HCT116 (cell line): ENCODE data around the gene GRK5. TPM values are rescaled to one million over a fixed set of nuclear protein-coding genes. Genes with fewer than 3 reads are reported as not detected.

ENCODE experiments used
- ATAC-seq: fragments of 200-7000 bp; cut with Tn5 transposase; 2 replicates; pipeline ENCODE4 v1.9.1; 2020; ENCODE audit warnings: mild to moderate bottlenecking, moderate library complexity
- BruUV-seq: library from RNA; stranded (reverse); fragments of 400-500 nt; replicated peaks from 2 replicates; lab custom pipeline; 2021; lab: Mats Ljungman, UMichigan
- CTCF ChIA-PET: fragments of 300-600 bp; sonication (Branson Sonifier 250); formaldehyde crosslinking; loops from one replicate; lab custom pipeline; 2021; ENCODE audit warnings: antibody characterized with exemption; lab: Charles Lee
- POLR2A ChIA-PET: fragments of 300-600, 350-600 bp; sonication (Branson Sonifier 250); formaldehyde crosslinking; loops from one replicate; lab custom pipeline; 2021; ENCODE audit warnings: antibody characterized with exemption; lab: Charles Lee
- RAD21 ChIA-PET, 2 experiments: fragments of 300-600 bp; sonication (Branson Sonifier 250); formaldehyde crosslinking; loops; one replicate each; lab custom pipeline; 2023; ENCODE audit warnings: low total read pairs in 2 of 2; ENCODE audit not compliant: uncharacterized antibody in 2 of 2, unreplicated experiment in 2 of 2, low non-redundant PET in 1 of 2; lab: Charles Lee
- DNase-seq: peaks from one replicate; pipeline ENCODE4 v3.0.0-alpha.2; 2010; ENCODE audit warnings: low read depth, low spot score
- H2AFZ ChIP-seq: fragments of 200-600 bp; shearing (Covaris generic), sonication (generic); 2 replicates; pipeline ENCODE4 v1.6.1; 2017; ENCODE audit warnings: low read depth, mixed run types, mixed read lengths, antibody characterized with exemption, low read length; ENCODE audit not compliant: poor library complexity, severe bottlenecking
- H3K27ac ChIP-seq: 2 replicates; pipeline ENCODE4 v1.5.1; 2012; ENCODE audit warnings: low read depth, low read length
- H3K27me3 ChIP-seq: fragments of 200-600 bp; sonication (generic); 2 replicates; pipeline ENCODE4 v1.6.1; 2016; ENCODE audit warnings: mixed run types, low read length, mixed read lengths; ENCODE audit not compliant: insufficient read depth
- H3K36me3 ChIP-seq, 2 experiments: fragments of 200-500 bp in 1 of 2; fragments of 200-600 bp in 1 of 2; sonication (Bioruptor generic) in 1 of 2; sonication (generic) in 1 of 2; 2 replicates each; pipeline versions ENCODE4 v1.5.1 to v1.6.1; 2014 to 2016; ENCODE audit warnings: low read length in 2 of 2, inconsistent platforms in 1 of 2, mixed read lengths in 1 of 2, mixed run types in 1 of 2; ENCODE audit not compliant: insufficient read depth in 2 of 2, control insufficient read depth in 1 of 2
- H3K4me1 ChIP-seq, 2 experiments: fragments of 200-600 bp in 1 of 2; sonication (generic) in 1 of 2; 2 replicates each; pipeline versions ENCODE4 v1.5.1 to v1.6.1; 2012 to 2017; ENCODE audit warnings: low read length in 2 of 2, inconsistent platforms in 1 of 2, mild to moderate bottlenecking in 1 of 2, mixed read lengths in 1 of 2, mixed run types in 1 of 2, moderate library complexity in 1 of 2; ENCODE audit not compliant: insufficient read depth in 2 of 2, control insufficient read depth in 1 of 2
- H3K4me2 ChIP-seq: fragments of 200-600 bp; sonication (generic); 2 replicates; pipeline ENCODE4 v1.6.1; 2017; ENCODE audit warnings: mixed run types, low read length, mixed read lengths
- H3K4me3 ChIP-seq, 2 experiments: fragments of 200-600 bp in 1 of 2; sonication (generic) in 1 of 2; replicated peaks in 1 of 2; 2 replicates each; pipeline ENCODE4 v1.5.1; 2011 to 2016; ENCODE audit warnings: low read length in 2 of 2, control low read depth in 1 of 2, low read depth in 1 of 2, mild to moderate bottlenecking in 1 of 2, mixed read lengths in 1 of 2, mixed run types in 1 of 2
- H3K79me2 ChIP-seq: fragments of 200-600 bp; sonication (generic); 2 replicates; pipeline ENCODE4 v1.6.1; 2017; ENCODE audit warnings: mild to moderate bottlenecking, mixed run types, low read length, moderate library complexity, mixed read lengths; ENCODE audit not compliant: insufficient read depth
- H3K9ac ChIP-seq: fragments of 200-600 bp; sonication (generic); 2 replicates; pipeline ENCODE4 v1.6.1; 2016; ENCODE audit warnings: low read length, mixed read lengths
- H3K9me2 ChIP-seq: fragments of 200-600 bp; sonication (generic), shearing (Covaris generic); 2 replicates; pipeline ENCODE4 v1.6.1; 2017; ENCODE audit warnings: mixed run types, mild to moderate bottlenecking, moderate library complexity; ENCODE audit not compliant: insufficient read depth
- H3K9me3 ChIP-seq, 2 experiments: fragments of 200-500 bp in 1 of 2; fragments of 200-600 bp in 1 of 2; sonication (Bioruptor generic) in 1 of 2; sonication (generic) in 1 of 2; 2 replicates each; pipeline ENCODE4 v1.6.1; 2014 to 2017; ENCODE audit warnings: low read length in 2 of 2, mixed read lengths in 2 of 2, inconsistent platforms in 1 of 2, low read depth in 1 of 2, mild to moderate bottlenecking in 1 of 2, mixed run types in 1 of 2, moderate library complexity in 1 of 2; ENCODE audit not compliant: control insufficient read depth in 1 of 2, insufficient read depth in 1 of 2
- H4K20me1 ChIP-seq: fragments of 200-600 bp; sonication (generic), shearing (Covaris generic); 2 replicates; pipeline ENCODE4 v1.6.1; 2017; ENCODE audit warnings: mixed run types, mild to moderate bottlenecking, moderate library complexity; ENCODE audit not compliant: insufficient read depth
- ATF3 ChIP-seq: IDR thresholded peaks from 2 replicates; pipeline ENCODE4 v1.6.1; 2012
- CBX3 ChIP-seq: IDR thresholded peaks from 2 replicates; pipeline ENCODE4 v1.6.1; 2012; ENCODE audit warnings: low read depth
- EZH2 ChIP-seq: fragments of 200-600 bp; sonication (generic); IDR thresholded peaks from 2 replicates; pipeline ENCODE4 v1.6.1; 2017; ENCODE audit warnings: antibody characterized with exemption, mixed run types
- EZH2phosphoT487 ChIP-seq: fragments of 200-600 bp; IDR thresholded peaks from 2 replicates; pipeline ENCODE4 v1.6.1; 2018; ENCODE audit warnings: antibody characterized with exemption, borderline replicate concordance
- JUND ChIP-seq: IDR thresholded peaks from 2 replicates; pipeline ENCODE4 v1.6.1; 2012
- MAX ChIP-seq: IDR thresholded peaks from 2 replicates; pipeline ENCODE4 v1.6.1; 2012
- POLR2AphosphoS5 ChIP-seq: IDR thresholded peaks from 2 replicates; pipeline ENCODE4 v1.6.1; 2011; ENCODE audit warnings: mild to moderate bottlenecking, low read depth, low read length, moderate library complexity
- REST ChIP-seq: IDR thresholded peaks from 2 replicates; pipeline ENCODE4 v1.6.1; 2012; ENCODE audit warnings: low read depth
- SIN3A ChIP-seq: IDR thresholded peaks from 2 replicates; pipeline ENCODE4 v1.6.1; 2012; ENCODE audit warnings: low read depth
- SRF ChIP-seq: IDR thresholded peaks from 2 replicates; pipeline ENCODE4 v1.6.1; 2012; ENCODE audit warnings: low read depth
- ZBTB33 ChIP-seq: IDR thresholded peaks from 2 replicates; pipeline ENCODE4 v1.6.1; 2011; ENCODE audit warnings: mild to moderate bottlenecking, low read length, moderate library complexity; ENCODE audit not compliant: insufficient replicate concordance; ENCODE audit errors: extremely low read depth
- ZFX ChIP-seq: fragments of 450-650 bp; IDR thresholded peaks from 2 replicates; pipeline ENCODE4 v1.6.1; 2017
- intact Hi-C: fragments of 100-400 bp; cut with micrococcal nuclease; formaldehyde crosslinking; loops from 2 replicates; pipeline ENCODE4 v1.10.0; 2022
- total RNA-seq: library from RNA; stranded (reverse); gene quantifications from one replicate; pipeline ENCODE4 v1.2.1, GENCODE V29; 2021; ENCODE audit not compliant: unreplicated experiment

GRK5 gene
- total RNA-seq, 1 experiment from 2014 or later: 7.3 TPM

- POLR2A ChIA-PET: interaction anchor here (0.6 kb wide), 1 partner anchor 286 kb away, joined by 3 read pairs; no protein-coding TSS in a partner anchor
- RAD21 ChIA-PET: no interaction called here
- ATAC-seq: no peak
- H3K4me1 ChIP-seq: peaks cover 8 to 14% of the 10 kb centered on the region in 2 experiments; a peak in 3 of 4 replicates
- TF ChIP-seq EZH2 (no peak), ZBTB33 (no peak), REST (no peak), ZFX (no peak), EZH2phosphoT487 (no peak), POLR2AphosphoS5 (no peak), JUND (no peak), MAX (no peak), SIN3A (no peak), ATF3 (no peak), CBX3 (no peak), SRF (no peak)
- H3K79me2 ChIP-seq: no peaks in the 10 kb centered on the region
- intact Hi-C loops: no loop called here
- H3K4me2 ChIP-seq: no peak overlapping the region
- no peak for DNase-seq
- H3K36me3 ChIP-seq: no peaks in the 10 kb centered on the region
- no peaks in the 10 kb centered on the region for H4K20me1 ChIP-seq
- no peak overlapping the region for H3K27ac ChIP-seq
- BruUV-seq: no TSS peak
- H3K9me2 ChIP-seq: no peaks in the 10 kb centered on the region
- no peak overlapping the region for H3K9ac ChIP-seq
- H3K4me3 ChIP-seq: no peak overlapping the region
- no peaks in the 10 kb centered on the region for H3K9me3 ChIP-seq
- CTCF ChIA-PET: interaction anchor here (0.8 to 2.3 kb wide), 2 partner anchors 200 to 206 kb away, joined by 4 to 11 read pairs; no protein-coding TSS in a partner anchor
- no peak overlapping the region for H2AFZ ChIP-seq
- H3K27me3 ChIP-seq: no peaks in the 10 kb centered on the region
These were observed 198.8 kb downstream of the GRK5 start for GRCh38 chr10:119406137-119406536.
